ENCODE results near the gene OTOP3.

OTOP3 gene

GRCh38 chr17:74941128-74941725, 5.5 kb downstream of the OTOP3 start:
- no peak for DNase-seq (ENCODE audit: low spot score)

- no peak for DNase-seq (ENCODE audit: low spot score)
Measured at GRCh38 chr17:74943808-74944522, 8.3 kb downstream of the OTOP3 start.

- DNase-seq (ENCODE audit: low spot score), result no peak
Measured at GRCh38 chr17:74945543-74945942, 9.8 kb downstream of the OTOP3 start.

- no peak for DNase-seq (ENCODE audit: low spot score)
Measured at GRCh38 chr17:74946641-74947040, 10.9 kb downstream of the OTOP3 start.

GRCh38 chr17:74947041-74947754, 11.5 kb downstream of the OTOP3 start:
- no peak for DNase-seq (ENCODE audit: low spot score)

- no peak for DNase-seq (ENCODE audit: low spot score)
Measured at GRCh38 chr17:74949455-74950115, 13.9 kb downstream of the OTOP3 start.

- DNase-seq (ENCODE audit: low spot score), result no peak
Measured at GRCh38 chr17:74950207-74950606, 14.5 kb downstream of the OTOP3 start.

GRCh38 chr17:74951065-74951464, 15.4 kb downstream of the OTOP3 start:
- no peak for DNase-seq (ENCODE audit: low spot score)

- no peak for DNase-seq (ENCODE audit: low spot score)
Measured at GRCh38 chr17:74951680-74952421, 16.2 kb downstream of the OTOP3 start.

GRCh38 chr17:74952431-74953133, 16.9 kb downstream of the OTOP3 start:
- DNase-seq (ENCODE audit: low spot score), result no peak

- no peak for DNase-seq (ENCODE audit: low spot score)
Measured at GRCh38 chr17:74953134-74953687, 17.5 kb downstream of the OTOP3 start.

GRCh38 chr17:74954115-74954514, 18.4 kb downstream of the OTOP3 start:
- DNase-seq (ENCODE audit: low spot score), result no peak

GRCh38 chr17:74954665-74955421, 19.1 kb downstream of the OTOP3 start:
- no peak for DNase-seq (ENCODE audit: low spot score)

GRCh38 chr17:74956093-74956492, 20.4 kb downstream of the OTOP3 start:
- DNase-seq (ENCODE audit: low spot score), result no peak

- DNase-seq (ENCODE audit: low spot score), result peak; percentile 75
Measured at GRCh38 chr17:74957935-74958740, 22.4 kb downstream of the OTOP3 start.

GRCh38 chr17:74959826-74960515, 24.3 kb downstream of the OTOP3 start:
- no peak for DNase-seq (ENCODE audit: low spot score)

- peak; percentile 49 for DNase-seq (ENCODE audit: low spot score)
Measured at GRCh38 chr17:74960570-74961342, 25.1 kb downstream of the OTOP3 start.

Data from CD4-positive, alpha-beta T cell treated with Interleukin-15 for 4 hours (primary cell).